GM12891 (cell line): ENCODE results near the gene ARID4B.

Source experiments
- PAX5 ChIP-seq: IDR thresholded peaks from 2 replicates; pipeline ENCODE4 v1.6.1; 2011; ENCODE audit warnings: low read length, moderate library complexity, mild to moderate bottlenecking; ENCODE audit not compliant: insufficient read depth, severe bottlenecking
- POLR2A ChIP-seq: IDR thresholded peaks from 2 replicates; pipeline ENCODE4 v1.6.1; 2011; ENCODE audit warnings: low read depth, low read length, control low read depth
- POLR2AphosphoS5 ChIP-seq: IDR thresholded peaks from 2 replicates; pipeline ENCODE4 v1.6.1; 2011; ENCODE audit warnings: low read depth, low read length, control low read depth
- POU2F2 ChIP-seq: IDR thresholded peaks from 2 replicates; pipeline ENCODE4 v1.6.1; 2011; ENCODE audit warnings: low read depth, mild to moderate bottlenecking, control low read depth, low read length, moderate library complexity
- SPI1 ChIP-seq: IDR thresholded peaks from 2 replicates; pipeline ENCODE4 v1.6.1; 2011; ENCODE audit warnings: low read depth, low read length, control low read depth
- TAF1 ChIP-seq: IDR thresholded peaks from 2 replicates; pipeline ENCODE4 v1.6.1; 2011; ENCODE audit warnings: low read depth, low read length, control low read depth

DNA sequence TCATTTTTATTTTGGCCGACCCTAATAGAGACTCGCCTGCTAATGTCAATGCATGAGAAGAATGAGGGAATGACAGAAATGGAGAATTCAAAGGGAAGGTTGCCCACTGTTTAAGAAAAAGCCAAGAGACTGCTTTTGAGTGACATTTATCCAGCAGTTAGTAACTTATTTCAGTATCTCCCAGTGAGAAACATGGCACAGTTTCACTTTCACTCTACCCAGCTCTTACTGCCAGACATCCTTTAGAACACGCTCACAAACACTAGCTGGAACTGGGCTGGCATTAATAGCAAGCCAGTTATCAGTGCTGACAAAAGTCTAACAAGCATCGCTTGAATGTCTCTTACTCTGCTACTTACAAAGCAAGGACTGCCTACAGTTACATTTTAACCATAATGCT, 8.9 kb upstream of the ARID4B start:
- TF ChIP-seq POLR2A, result no peak
- TF ChIP-seq POLR2AphosphoS5, result no peak
- TF ChIP-seq SPI1, result no peak
- TF ChIP-seq TAF1, result no peak
- TF ChIP-seq PAX5, result no peak
- TF ChIP-seq POU2F2, result no peak
